ENCODE measurements around the gene MDGA2. TPM values are rescaled to one million over a fixed set of nuclear protein-coding genes. Genes with fewer than 3 reads are reported as not detected.
"Not testable (repeated sequence)": the region's sequence is repeated elsewhere in the genome, so short reads cannot be mapped to it uniquely, and the experiment has no call there.

Gene MDGA2
- total RNA-seq, 1 donor from 2014 or later, result 0.12 TPM

- DNase-seq (ENCODE audit: extremely low read depth, low read depth, low spot score), result no peak
Observed at GRCh38 chr14:46999661-47000060, 675.7 kb downstream of the MDGA2 start.

DNA sequence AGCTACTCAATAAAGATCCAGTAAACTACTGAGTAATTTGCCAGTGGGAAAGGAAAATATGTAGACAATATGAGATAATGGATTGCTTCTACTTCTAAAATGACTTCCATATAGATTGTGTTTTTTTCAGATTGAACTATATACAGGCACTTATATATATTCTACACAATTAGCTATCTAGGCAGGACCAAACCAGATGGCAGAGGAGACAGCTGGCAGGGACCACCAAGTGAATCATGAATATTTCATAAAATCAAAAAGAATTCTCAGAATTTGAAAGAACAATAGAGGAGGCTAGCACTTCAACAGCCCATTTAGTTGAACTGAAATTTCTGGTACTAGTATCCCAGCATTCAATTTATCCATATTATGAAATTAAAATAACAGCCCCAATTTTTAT lies 685.8 kb downstream of the MDGA2 start:
- no peak for DNase-seq (ENCODE audit: extremely low read depth, low read depth, low spot score)

GRCh38 chr14:46988312-46988711 lies 687.1 kb downstream of the MDGA2 start:
- DNase-seq (ENCODE audit: extremely low read depth, low read depth, low spot score), result no peak

DNA sequence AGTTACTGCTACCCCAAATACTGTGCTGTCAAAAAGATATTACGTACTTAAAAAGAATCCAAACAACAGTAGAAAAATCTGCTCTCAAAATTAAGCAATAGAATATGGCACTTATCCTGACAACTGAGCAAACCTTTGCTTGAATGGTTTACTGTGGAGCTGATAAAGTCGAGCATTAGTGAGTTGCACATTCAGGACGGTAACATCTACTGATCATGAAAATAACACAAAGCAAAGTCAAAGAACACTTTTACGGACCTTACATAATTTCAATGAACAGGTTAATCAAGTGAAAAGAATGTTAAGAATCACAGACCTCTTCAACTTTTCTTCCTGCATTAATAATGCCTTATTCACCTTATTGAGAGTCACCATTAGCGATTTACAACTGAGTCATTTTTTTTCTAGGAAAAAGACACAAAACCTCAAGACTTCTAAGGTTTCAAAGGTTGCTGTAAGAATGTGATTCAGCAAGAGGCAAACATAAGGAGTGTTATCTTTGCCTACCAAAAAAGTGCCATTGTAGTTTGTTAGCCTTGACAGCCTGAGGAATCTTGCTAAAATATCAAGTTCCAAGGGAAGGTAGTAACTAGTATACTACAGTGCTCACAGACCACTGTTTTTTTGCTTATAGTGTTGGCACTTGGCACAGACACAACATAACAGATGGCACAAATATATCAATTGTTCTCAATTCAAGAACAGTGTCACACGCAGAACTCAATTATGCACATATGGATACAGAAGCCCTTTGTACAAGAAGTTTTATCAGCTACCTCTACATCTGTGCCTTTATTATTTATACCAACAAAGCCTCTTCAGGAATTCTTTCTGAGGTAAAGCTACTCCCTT lies 689.6 kb downstream of the MDGA2 start:
- no peak for DNase-seq (ENCODE audit: extremely low read depth, low read depth, low spot score)

GRCh38 chr14:46973295-46973694 lies 702.1 kb downstream of the MDGA2 start:
- no peak for DNase-seq (ENCODE audit: extremely low read depth, low read depth, low spot score)

- no peak for DNase-seq (ENCODE audit: extremely low read depth, low read depth, low spot score)
Observed at GRCh38 chr14:46964378-46964777, 711.0 kb downstream of the MDGA2 start.

DNA sequence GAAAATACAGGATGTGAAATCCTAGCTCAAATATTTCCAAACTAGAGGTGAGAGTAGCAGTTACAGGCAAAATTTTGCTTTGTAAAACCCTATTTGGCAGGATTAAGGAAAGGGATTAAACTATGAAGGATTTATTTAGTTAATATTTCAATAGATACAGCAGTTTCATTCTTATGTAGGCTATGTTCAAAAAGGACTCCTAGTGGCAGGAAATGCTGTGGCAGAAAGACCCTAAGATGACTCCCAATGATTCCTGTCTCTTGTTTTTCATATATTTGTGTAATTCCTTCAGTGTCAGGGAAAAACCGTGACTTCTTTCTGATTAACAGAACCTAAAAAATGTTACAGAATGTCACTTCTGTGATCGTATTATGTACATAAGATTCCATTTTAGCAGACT lies 724.3 kb downstream of the MDGA2 start:
- no peak for DNase-seq (ENCODE audit: extremely low read depth, low read depth, low spot score)

DNA sequence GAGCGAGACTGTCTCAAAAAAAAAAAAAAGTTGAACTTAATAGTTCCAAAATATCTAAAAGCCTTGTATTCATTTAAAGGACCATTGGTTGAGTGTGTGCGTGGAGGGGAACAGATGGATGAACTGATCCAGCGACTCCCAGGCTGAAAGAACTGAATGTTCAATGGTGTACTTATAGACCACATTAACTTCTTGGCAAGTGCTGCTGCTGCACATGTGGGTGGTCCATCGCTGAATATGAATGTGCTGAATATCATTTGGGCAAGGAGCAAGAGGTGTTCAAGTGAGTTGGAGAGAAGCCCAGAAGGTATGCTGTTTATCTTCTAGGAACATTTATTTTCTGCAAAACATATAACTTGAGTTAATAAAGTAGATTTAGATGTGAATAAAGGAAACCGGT lies 734.8 kb downstream of the MDGA2 start:
- no peak for DNase-seq (ENCODE audit: extremely low read depth, low read depth, low spot score)

DNA sequence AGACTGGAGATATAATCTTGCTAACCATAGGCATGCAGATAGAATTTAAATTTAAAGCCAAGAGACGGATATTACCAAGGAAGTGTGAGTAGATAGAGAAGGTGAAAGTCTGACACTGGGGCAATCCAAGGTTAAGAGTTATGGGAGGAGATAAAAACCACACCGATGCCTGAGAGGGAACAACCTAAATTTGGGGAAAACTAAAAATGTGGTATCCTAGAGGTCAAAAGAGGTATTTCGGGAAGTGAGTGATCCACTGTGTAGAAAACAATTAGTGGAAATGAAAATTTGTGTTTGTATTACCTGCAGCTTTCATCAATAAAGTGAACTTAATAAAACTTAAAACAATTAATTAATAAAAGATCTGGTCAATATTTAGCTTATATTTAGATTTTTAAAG lies 754.9 kb downstream of the MDGA2 start:
- no peak for DNase-seq (ENCODE audit: extremely low read depth, low read depth, low spot score)

- not testable (repeated sequence) for DNase-seq (ENCODE audit: extremely low read depth, low read depth, low spot score)
Observed at GRCh38 chr14:46915539-46915938, 759.9 kb downstream of the MDGA2 start.

GRCh38 chr14:46902837-46903236 lies 772.6 kb downstream of the MDGA2 start:
- no peak for DNase-seq (ENCODE audit: extremely low read depth, low read depth, low spot score)

DNA sequence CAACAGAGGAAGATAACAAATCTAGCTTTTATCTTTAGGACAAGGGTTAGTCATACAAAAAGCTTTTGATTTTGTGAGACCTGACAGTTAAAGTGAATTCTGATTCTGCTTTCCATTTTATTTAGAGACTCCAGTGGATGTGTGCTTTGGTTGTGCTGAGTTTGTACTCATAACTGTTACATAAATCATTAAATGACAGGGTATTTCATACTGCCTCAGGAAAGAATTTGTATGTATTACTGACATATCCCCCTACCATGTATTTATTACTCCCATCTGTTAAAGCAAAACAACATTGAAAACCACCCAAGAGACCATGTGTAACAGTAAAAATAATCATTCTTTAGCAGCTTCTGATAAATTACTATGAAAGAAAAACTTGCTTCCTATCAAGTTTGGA lies 780.9 kb downstream of the MDGA2 start:
- DNase-seq (ENCODE audit: extremely low read depth, low read depth, low spot score), result no peak

DNA sequence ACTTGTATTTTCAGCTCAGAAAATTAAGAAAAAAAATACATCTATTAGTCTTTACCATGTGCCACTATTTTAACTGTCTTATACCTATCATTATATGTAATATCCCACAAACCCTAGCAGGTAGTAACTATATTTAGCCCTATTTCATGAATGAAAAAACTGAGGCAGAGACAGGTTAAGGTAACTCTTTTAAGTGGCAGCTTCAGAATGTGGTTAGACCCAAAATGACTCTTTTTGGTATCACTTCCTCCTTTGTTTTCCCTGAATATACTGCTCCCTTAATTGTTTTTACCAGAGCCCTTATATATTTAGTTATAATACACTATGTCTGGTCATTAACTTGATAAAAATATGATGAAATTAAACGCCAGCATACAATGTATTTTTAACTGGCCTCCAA lies 788.3 kb downstream of the MDGA2 start:
- no peak for DNase-seq (ENCODE audit: extremely low read depth, low read depth, low spot score)

DNA sequence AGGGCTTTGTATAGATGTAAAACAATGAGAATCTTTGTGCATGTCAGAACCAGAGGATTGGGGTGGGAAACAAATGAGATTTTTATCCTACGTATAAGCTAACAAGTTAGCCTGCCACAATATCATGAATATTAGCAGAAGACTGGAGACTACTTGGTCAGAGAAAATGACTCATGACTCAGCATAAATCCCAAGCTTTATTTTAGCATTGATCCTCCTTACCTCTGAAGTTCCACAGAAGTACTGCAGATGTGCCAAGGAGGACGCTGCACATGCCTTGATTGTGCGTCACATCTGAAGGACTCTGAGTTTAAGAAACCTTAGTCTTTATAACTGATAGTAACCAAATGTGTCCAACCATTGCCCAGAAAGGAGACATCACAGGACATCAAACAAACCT lies 789.8 kb downstream of the MDGA2 start:
- no peak for DNase-seq (ENCODE audit: extremely low read depth, low read depth, low spot score)

- no peak for DNase-seq (ENCODE audit: extremely low read depth, low read depth, low spot score)
Observed at GRCh38 chr14:46861753-46862152, 813.7 kb downstream of the MDGA2 start.

GRCh38 chr14:46840944-46841720 lies 834.3 kb downstream of the MDGA2 start:
- no peak for DNase-seq (ENCODE audit: extremely low read depth, low read depth, low spot score)

DNA sequence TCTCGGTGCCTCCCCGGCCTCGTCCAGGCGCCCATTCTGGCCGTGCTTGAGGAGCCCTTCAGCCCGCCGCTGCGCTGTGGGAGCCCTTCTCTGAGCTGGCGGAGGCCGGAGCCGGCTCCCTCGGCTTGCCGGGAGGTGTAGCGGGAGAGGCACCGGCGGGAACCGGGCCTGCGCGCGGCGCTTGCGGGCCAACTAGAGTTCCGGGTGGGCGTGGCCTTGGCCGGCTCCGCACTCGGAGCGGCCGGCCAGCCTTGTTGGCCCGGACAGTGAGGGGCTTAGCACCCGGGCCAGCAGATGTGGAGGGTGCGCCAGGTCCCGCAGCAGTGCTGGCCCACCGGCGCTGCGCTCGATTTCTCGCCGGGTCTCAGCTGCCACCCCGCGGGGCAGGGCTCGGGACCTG lies 855.1 kb downstream of the MDGA2 start:
- DNase-seq (ENCODE audit: extremely low read depth, low read depth, low spot score), result no peak

DNA sequence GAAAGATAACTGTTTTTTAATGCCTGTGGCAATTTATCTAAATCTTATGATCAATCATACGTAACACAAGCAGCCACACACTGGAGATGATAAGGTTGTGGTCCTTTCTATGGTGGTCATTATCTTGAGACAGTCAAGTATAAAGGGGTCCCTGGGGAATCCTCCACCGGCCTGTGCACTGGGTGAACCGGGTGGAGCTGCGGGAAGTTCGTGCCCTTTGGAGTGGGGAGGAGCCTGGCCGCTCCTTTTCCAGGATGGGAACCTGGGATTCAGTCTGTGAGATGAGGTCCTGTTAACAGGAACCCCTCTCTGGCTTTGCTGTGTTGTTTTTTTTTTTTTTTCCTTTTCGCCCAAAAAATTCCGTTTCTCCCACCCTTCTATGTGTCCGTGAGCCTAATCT lies 856.3 kb downstream of the MDGA2 start:
- DNase-seq (ENCODE audit: extremely low read depth, low read depth, low spot score), result no peak

DNA sequence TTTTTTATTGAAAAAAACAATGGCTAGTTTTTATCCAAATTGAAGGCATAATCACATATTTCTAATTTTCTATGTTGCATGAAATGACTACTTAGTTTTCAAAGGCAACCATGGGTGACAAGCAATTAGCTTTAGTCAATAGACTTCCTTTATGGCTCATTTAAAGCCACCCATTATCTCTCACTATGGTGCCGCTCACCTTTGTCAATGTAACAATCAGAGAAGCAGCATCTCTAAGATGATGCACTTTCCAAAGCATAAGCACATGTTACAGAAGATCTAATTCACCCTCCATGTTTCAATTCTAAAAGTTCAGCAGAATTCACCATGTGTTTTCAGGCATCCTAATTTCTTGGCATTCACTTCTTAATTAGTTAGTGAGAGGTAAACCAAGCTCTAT lies 857.3 kb downstream of the MDGA2 start:
- no peak for DNase-seq (ENCODE audit: extremely low read depth, low read depth, low spot score)

DNA sequence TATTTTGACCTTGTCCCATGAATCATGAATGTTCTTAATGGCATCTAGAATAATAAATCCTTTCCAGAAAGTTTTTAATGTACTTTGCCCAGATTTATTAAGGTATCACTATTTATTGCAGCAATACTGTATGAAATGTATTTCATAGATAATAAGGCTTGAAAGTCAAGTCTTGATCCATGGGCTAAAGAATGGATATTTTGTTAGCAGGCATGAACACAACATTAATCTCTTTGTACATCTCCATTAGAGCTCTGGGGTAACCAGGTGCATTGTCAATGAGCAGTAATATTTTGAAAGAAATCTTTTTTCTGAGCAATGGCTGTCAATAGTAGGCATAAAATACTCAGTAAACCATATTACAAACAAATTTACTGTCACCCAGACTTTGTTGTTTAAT lies 882.3 kb downstream of the MDGA2 start:
- DNase-seq (ENCODE audit: extremely low read depth, low read depth, low spot score), result no peak

Measured in glomerular endothelial cell (primary cell).